HepG2 (cell line): ENCODE measurements around the gene SPX. TPM values are rescaled to one million over a fixed set of nuclear protein-coding genes. Genes with fewer than 3 reads are reported as not detected.

ENCODE experiments used
- ARNTL ChIP-seq: sonication (generic); formaldehyde crosslinking; IDR thresholded peaks from 2 replicates; pipeline ENCODE4 v1.4.0; 2020; ENCODE audit warnings: mild to moderate bottlenecking, missing genetic modification reagents
- FOSL2 ChIP-seq: sonication (generic); formaldehyde crosslinking; IDR thresholded peaks from 2 replicates; pipeline ENCODE4 v1.4.0; 2020; ENCODE audit warnings: missing genetic modification reagents
- GTF3A ChIP-seq: sonication (generic); formaldehyde crosslinking; conservative IDR thresholded peaks from 2 replicates; pipeline ENCODE4 v1.4.0; 2020; ENCODE audit warnings: mild to moderate bottlenecking, missing genetic modification reagents
- MEF2D ChIP-seq: sonication (generic); formaldehyde crosslinking; IDR thresholded peaks from 2 replicates; pipeline ENCODE4 v1.5.1; 2020; ENCODE audit warnings: mild to moderate bottlenecking, missing genetic modification reagents
- NFATC3 ChIP-seq: sonication (generic); formaldehyde crosslinking; IDR thresholded peaks from 2 replicates; pipeline ENCODE4 v1.5.1; 2020; ENCODE audit warnings: mild to moderate bottlenecking, missing genetic modification reagents
- PAX8 ChIP-seq: sonication (generic); formaldehyde crosslinking; IDR thresholded peaks from 2 replicates; pipeline ENCODE4 v1.8.0; 2022; ENCODE audit warnings: mild to moderate bottlenecking, missing genetic modification reagents, borderline replicate concordance
- RXRA ChIP-seq: sonication (generic); formaldehyde crosslinking; IDR thresholded peaks from 2 replicates; pipeline ENCODE4 v1.5.1; 2020; ENCODE audit warnings: missing genetic modification reagents
- SMYD3 ChIP-seq: sonication (generic); formaldehyde crosslinking; IDR thresholded peaks from 2 replicates; pipeline ENCODE4 v1.8.1; 2023; ENCODE audit warnings: mild to moderate bottlenecking, missing genetic modification reagents
- ZNF282 ChIP-seq: fragments of 450-650 bp; IDR thresholded peaks from 2 replicates; pipeline ENCODE4 v1.6.1; 2018; ENCODE audit not compliant: partially characterized antibody
- ZNF296 ChIP-seq: sonication (generic); formaldehyde crosslinking; conservative IDR thresholded peaks from 2 replicates; pipeline ENCODE4 v1.5.0; 2020; ENCODE audit warnings: mild to moderate bottlenecking, missing genetic modification reagents
- ZNF430 ChIP-seq: sonication (generic); formaldehyde crosslinking; IDR thresholded peaks from 2 replicates; pipeline ENCODE4 v1.9.0; 2021; ENCODE audit warnings: mild to moderate bottlenecking, missing genetic modification reagents
- ZNF775 ChIP-seq: sonication (generic); formaldehyde crosslinking; IDR thresholded peaks from 2 replicates; pipeline ENCODE4 v1.4.0; 2020; ENCODE audit warnings: missing genetic modification reagents, mild to moderate bottlenecking, moderate library complexity, borderline replicate concordance
- polyA plus RNA-seq, 8 experiments: library from polyadenylated mRNA; depleted of rRNA in 3 of 8; stranded (reverse) in 7 of 8; unstranded in 1 of 8; fragments of >200 nt; fragmentation: Illumina TruSeq in 4 of 8; extraction: Trizol in 4 of 8; gene quantifications; 2 replicates each; pipeline versions ENCODE4 v1.2.1 to v1.2.3, GENCODE V29; 2011 to 2016; ENCODE audit warnings: low read depth in 4 of 8, missing spikeins in 1 of 8, mixed read lengths in 1 of 8; ENCODE audit not compliant: insufficient read depth in 1 of 8
- total RNA-seq, 5 experiments: library from RNA; depleted of rRNA; stranded (reverse); fragments of >200 nt; fragmentation: Illumina TruSeq; extraction: Trizol; gene quantifications; 2 replicates each; pipeline ENCODE4 v1.2.3, GENCODE V29; 2016; ENCODE audit warnings: low read depth in 1 of 5
- TF ChIP-seq, protein P1 (sequence below): IDR thresholded peaks from 2 replicates; pipeline ENCODE4 v1.6.1; 2012; ENCODE audit warnings: inconsistent platforms
- TF ChIP-seq, protein P2 (sequence below): sonication (generic); formaldehyde crosslinking; IDR thresholded peaks from 2 replicates; pipeline ENCODE4 v1.4.0; 2020; ENCODE audit warnings: missing genetic modification reagents, borderline replicate concordance
- TF ChIP-seq, protein P3 (sequence below): sonication (generic); formaldehyde crosslinking; IDR thresholded peaks from 2 replicates; pipeline ENCODE4 v1.8.1; 2022; ENCODE audit warnings: low read depth, mild to moderate bottlenecking, missing genetic modification reagents
- TF ChIP-seq, protein P4 (sequence below): sonication (generic); formaldehyde crosslinking; IDR thresholded peaks from 2 replicates; pipeline ENCODE4 v1.8.0; 2022; ENCODE audit warnings: missing genetic modification reagents, low read depth, mild to moderate bottlenecking, borderline replicate concordance
- TF ChIP-seq, protein P5 (sequence below): sonication (generic); formaldehyde crosslinking; IDR thresholded peaks from 2 replicates; pipeline ENCODE4 v1.4.0; 2020; ENCODE audit warnings: missing genetic modification reagents, borderline replicate concordance

SPX gene
- total and polyA plus RNA-seq, 2 of the 13 experiments (the other 11 are each of a cell fraction or from before 2014, with no cell fraction given): 0.07 to 0.16 TPM

- no peak for TF ChIP-seq NFATC3 (CRISPR knock-in tag)
- TF ChIP-seq, protein P1, sequence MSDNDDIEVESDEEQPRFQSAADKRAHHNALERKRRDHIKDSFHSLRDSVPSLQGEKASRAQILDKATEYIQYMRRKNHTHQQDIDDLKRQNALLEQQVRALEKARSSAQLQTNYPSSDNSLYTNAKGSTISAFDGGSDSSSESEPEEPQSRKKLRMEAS: peak; percentile 98
- TF ChIP-seq ZNF282: no peak
- no peak for TF ChIP-seq GTF3A (CRISPR knock-in tag)
- TF ChIP-seq, protein P2, sequence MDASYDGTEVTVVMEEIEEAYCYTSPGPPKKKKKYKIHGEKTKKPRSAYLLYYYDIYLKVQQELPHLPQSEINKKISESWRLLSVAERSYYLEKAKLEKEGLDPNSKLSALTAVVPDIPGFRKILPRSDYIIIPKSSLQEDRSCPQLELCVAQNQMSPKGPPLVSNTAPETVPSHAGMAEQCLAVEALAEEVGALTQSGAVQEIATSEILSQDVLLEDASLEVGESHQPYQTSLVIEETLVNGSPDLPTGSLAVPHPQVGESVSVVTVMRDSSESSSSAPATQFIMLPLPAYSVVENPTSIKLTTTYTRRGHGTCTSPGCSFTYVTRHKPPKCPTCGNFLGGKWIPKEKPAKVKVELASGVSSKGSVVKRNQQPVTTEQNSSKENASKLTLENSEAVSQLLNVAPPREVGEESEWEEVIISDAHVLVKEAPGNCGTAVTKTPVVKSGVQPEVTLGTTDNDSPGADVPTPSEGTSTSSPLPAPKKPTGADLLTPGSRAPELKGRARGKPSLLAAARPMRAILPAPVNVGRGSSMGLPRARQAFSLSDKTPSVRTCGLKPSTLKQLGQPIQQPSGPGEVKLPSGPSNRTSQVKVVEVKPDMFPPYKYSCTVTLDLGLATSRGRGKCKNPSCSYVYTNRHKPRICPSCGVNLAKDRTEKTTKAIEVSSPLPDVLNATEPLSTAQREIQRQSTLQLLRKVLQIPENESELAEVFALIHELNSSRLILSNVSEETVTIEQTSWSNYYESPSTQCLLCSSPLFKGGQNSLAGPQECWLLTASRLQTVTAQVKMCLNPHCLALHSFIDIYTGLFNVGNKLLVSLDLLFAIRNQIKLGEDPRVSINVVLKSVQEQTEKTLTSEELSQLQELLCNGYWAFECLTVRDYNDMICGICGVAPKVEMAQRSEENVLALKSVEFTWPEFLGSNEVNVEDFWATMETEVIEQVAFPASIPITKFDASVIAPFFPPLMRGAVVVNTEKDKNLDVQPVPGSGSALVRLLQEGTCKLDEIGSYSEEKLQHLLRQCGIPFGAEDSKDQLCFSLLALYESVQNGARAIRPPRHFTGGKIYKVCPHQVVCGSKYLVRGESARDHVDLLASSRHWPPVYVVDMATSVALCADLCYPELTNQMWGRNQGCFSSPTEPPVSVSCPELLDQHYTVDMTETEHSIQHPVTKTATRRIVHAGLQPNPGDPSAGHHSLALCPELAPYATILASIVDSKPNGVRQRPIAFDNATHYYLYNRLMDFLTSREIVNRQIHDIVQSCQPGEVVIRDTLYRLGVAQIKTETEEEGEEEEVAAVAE: peak; percentile 100
- no peak for TF ChIP-seq RXRA
- peak; percentile 30; the same call in 1 of the 2 replicates for TF ChIP-seq SMYD3 (CRISPR knock-in tag)
- no peak for TF ChIP-seq FOSL2
- TF ChIP-seq, protein P3, sequence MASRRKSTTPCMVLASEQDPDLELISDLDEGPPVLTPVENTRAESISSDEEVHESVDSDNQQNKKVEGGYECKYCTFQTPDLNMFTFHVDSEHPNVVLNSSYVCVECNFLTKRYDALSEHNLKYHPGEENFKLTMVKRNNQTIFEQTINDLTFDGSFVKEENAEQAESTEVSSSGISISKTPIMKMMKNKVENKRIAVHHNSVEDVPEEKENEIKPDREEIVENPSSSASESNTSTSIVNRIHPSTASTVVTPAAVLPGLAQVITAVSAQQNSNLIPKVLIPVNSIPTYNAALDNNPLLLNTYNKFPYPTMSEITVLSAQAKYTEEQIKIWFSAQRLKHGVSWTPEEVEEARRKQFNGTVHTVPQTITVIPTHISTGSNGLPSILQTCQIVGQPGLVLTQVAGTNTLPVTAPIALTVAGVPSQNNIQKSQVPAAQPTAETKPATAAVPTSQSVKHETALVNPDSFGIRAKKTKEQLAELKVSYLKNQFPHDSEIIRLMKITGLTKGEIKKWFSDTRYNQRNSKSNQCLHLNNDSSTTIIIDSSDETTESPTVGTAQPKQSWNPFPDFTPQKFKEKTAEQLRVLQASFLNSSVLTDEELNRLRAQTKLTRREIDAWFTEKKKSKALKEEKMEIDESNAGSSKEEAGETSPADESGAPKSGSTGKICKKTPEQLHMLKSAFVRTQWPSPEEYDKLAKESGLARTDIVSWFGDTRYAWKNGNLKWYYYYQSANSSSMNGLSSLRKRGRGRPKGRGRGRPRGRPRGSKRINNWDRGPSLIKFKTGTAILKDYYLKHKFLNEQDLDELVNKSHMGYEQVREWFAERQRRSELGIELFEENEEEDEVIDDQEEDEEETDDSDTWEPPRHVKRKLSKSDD (CRISPR knock-in tag): no peak
- TF ChIP-seq ZNF430 (CRISPR knock-in tag): peak; percentile 29; the same call in 1 of the 2 replicates
- TF ChIP-seq ZNF296 (CRISPR knock-in tag): no peak
- no peak for TF ChIP-seq ZNF775 (CRISPR knock-in tag)
- no peak for TF ChIP-seq PAX8 (CRISPR knock-in tag)
- no peak for TF ChIP-seq ARNTL (CRISPR knock-in tag)
- TF ChIP-seq, protein P4, sequence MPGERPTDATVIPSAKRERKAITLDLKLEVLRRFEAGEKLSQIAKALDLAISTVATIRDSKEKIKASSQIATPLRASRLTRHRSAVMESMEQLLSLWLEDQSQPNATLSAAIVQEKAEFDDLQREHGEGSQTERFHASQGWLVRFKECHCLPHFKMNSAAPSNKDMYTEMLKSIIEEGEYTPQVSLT (CRISPR knock-in tag): no peak
- TF ChIP-seq MEF2D (CRISPR knock-in tag): peak; percentile 62; the same call in 1 of the 2 replicates
- TF ChIP-seq, protein P5, sequence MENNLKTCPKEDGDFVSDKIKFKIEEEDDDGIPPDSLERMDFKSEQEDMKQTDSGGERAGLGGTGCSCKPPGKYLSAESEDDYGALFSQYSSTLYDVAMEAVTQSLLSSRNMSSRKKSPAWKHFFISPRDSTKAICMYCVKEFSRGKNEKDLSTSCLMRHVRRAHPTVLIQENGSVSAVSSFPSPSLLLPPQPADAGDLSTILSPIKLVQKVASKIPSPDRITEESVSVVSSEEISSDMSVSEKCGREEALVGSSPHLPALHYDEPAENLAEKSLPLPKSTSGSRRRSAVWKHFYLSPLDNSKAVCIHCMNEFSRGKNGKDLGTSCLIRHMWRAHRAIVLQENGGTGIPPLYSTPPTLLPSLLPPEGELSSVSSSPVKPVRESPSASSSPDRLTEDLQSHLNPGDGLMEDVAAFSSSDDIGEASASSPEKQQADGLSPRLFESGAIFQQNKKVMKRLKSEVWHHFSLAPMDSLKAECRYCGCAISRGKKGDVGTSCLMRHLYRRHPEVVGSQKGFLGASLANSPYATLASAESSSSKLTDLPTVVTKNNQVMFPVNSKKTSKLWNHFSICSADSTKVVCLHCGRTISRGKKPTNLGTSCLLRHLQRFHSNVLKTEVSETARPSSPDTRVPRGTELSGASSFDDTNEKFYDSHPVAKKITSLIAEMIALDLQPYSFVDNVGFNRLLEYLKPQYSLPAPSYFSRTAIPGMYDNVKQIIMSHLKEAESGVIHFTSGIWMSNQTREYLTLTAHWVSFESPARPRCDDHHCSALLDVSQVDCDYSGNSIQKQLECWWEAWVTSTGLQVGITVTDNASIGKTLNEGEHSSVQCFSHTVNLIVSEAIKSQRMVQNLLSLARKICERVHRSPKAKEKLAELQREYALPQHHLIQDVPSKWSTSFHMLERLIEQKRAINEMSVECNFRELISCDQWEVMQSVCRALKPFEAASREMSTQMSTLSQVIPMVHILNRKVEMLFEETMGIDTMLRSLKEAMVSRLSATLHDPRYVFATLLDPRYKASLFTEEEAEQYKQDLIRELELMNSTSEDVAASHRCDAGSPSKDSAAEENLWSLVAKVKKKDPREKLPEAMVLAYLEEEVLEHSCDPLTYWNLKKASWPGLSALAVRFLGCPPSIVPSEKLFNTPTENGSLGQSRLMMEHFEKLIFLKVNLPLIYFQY (CRISPR knock-in tag): no peak
These were observed 24.6 kb upstream of the SPX start, which contains the start of the genes GOLT1B and RECQL (continued) for GRCh38 chr12:21501258-21502163.
